Subcutaneous adipose tissue (tissue), 4 donors: Measurements from ENCODE around the gene SZT2. TPM values are rescaled to one million over a fixed set of nuclear protein-coding genes. Genes with fewer than 3 reads are reported as not detected.

Experiments
- CTCF ChIP-seq: fragments of 450-650 bp; IDR thresholded peaks from one replicate; pipeline ENCODE4 v1.5.1; 2016; ENCODE audit warnings: low read depth, mild to moderate bottlenecking, control low read depth, antibody characterized with exemption, moderate library complexity
- total RNA-seq, 4 donors: library from RNA; depleted of rRNA; stranded (reverse); fragments of >200 nt; gene quantifications; one replicate each; pipeline ENCODE4 v1.1.0, GENCODE V29; 2016

The SZT2 gene
- total RNA-seq, 4 donors from 2014 or later, result 27.1 to 62.7 (median 31.3) TPM

GRCh38 chr1:43405876-43406234 lies 16.2 kb downstream of the SZT2 start:
- TF ChIP-seq CTCF, result no peak

GRCh38 chr1:43410571-43410970 lies 20.9 kb downstream of the SZT2 start:
- TF ChIP-seq CTCF, result no peak

- TF ChIP-seq CTCF, result no peak
Observed at GRCh38 chr1:43414634-43415223, 25.0 kb downstream of the SZT2 start.

GRCh38 chr1:43415901-43416300 lies 26.2 kb downstream of the SZT2 start:
- TF ChIP-seq CTCF, result no peak

- no peak for TF ChIP-seq CTCF
Observed at GRCh38 chr1:43418858-43419257, 29.2 kb downstream of the SZT2 start.

GRCh38 chr1:43419627-43420425 lies 30.1 kb downstream of the SZT2 start:
- TF ChIP-seq CTCF, result no peak

- TF ChIP-seq CTCF, result no peak
Observed at GRCh38 chr1:43420874-43421273, 31.2 kb downstream of the SZT2 start.
